ENCODE results near the gene PLPP6. TPM values are rescaled to one million over a fixed set of nuclear protein-coding genes. Genes with fewer than 3 reads are reported as not detected.

PLPP6 gene
- 6.7 TPM for polyA plus RNA-seq (2013, experiment 1 of 2)
- polyA plus RNA-seq (2013, experiment 2 of 2): 7.0 TPM

DNA sequence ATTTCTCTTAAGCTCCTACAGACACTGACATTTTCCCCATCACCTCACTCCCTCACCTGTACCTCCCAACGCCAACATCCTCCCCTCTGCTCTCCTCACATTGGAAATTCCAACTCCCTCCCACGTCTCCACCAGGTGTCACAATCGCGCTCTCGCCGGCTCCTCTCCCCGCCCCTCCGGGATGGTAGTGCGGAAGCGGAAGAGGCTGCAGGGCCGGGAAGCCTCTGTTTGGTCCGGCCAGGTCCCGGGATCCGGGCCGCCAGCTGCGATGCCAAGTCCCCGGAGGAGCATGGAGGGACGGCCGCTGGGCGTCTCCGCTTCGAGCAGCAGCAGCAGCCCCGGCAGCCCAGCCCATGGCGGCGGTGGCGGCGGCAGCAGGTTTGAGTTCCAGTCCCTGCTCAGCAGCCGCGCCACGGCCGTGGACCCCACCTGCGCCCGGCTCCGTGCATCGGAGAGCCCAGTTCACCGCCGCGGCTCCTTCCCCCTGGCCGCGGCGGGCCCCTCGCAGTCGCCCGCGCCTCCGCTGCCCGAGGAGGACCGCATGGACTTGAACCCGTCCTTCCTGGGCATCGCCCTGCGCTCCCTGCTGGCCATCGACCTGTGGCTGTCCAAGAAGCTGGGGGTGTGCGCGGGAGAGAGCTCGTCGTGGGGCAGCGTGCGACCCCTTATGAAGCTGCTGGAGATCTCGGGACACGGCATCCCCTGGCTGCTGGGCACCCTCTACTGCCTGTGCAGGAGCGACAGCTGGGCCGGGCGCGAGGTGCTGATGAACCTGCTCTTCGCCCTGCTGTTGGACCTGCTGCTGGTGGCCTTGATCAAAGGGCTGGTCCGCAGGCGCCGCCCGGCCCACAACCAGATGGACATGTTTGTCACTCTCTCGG lies at the start of gene PLPP6:
TSS of gene PLPP6 (plus strand) at position 187 of the 881 bp plus-strand sequence. CDS start at position 269, 82 bp downstream.
- H3K27me3 ChIP-seq (ENCODE audit: control insufficient read depth in 3 of 3, insufficient read depth in 3 of 3, low read depth in 1 of 3, low read length in 3 of 3): peaks cover 0 to 5% (median 0%) of the 10 kb centered on the region in 3 experiments
- peak within 1 kb of the TSS; percentile 98 for H3K18ac ChIP-seq (ENCODE audit: low read length)
- H2BK5ac ChIP-seq (ENCODE audit: low read length): no peak within 1 kb of the TSS
- peak within 1 kb of the TSS; percentile 99 for H3K9ac ChIP-seq (ENCODE audit: low read depth, low read length, poor library complexity)
- H4K8ac ChIP-seq (ENCODE audit: low read depth, low read length): no peak within 1 kb of the TSS
- peak within 1 kb of the TSS; percentile 72 for H3K14ac ChIP-seq (ENCODE audit: low read length)
- no peaks in the 10 kb centered on the region for H3K36me3 ChIP-seq (replicated peaks in 1 of 2; ENCODE audit: control insufficient read depth in 2 of 2, insufficient read depth in 2 of 2, low read length in 2 of 2)
- DNase-seq (ENCODE audit: low spot score): peak; percentile 63
- peak within 1 kb of the TSS; percentile 93 for H2AFZ ChIP-seq (ENCODE audit: low read length)
- peak within 1 kb of the TSS; percentile 18 for H2BK12ac ChIP-seq (ENCODE audit: low read length)
- no peaks in the 10 kb centered on the region for H3K9me3 ChIP-seq (replicated peaks in 1 of 2; ENCODE audit: control insufficient read depth in 2 of 2, insufficient read depth in 1 of 2, low read depth in 1 of 2, low read length in 2 of 2)
- H2AK5ac ChIP-seq (ENCODE audit: low read depth, low read length): no peak within 1 kb of the TSS
- H3K4me3 ChIP-seq (ENCODE audit: low read length in 2 of 2): peak within 1 kb of the TSS; percentile 62 to 89
- H3K4me1 ChIP-seq (ENCODE audit: control insufficient read depth in 2 of 2, insufficient read depth in 1 of 2, low read depth in 1 of 2, low read length in 2 of 2): peaks cover 5 to 8% of the 10 kb centered on the region in 2 donors
- no peaks in the 10 kb centered on the region for H3K79me1 ChIP-seq (ENCODE audit: low read depth, low read length)
- H3K23ac ChIP-seq (ENCODE audit: low read depth, low read length, poor library complexity): peak within 1 kb of the TSS; percentile 96
- no peak within 1 kb of the TSS for H3K4ac ChIP-seq (ENCODE audit: low read length)
- peak within 1 kb of the TSS; percentile 45 for H2BK15ac ChIP-seq (ENCODE audit: low read length)
- peak within 1 kb of the TSS; percentile 84 for H2BK120ac ChIP-seq (ENCODE audit: low read depth, low read length)
- no CpG with 5 or more reads among the region's 70 CpGs for WGBS, 2 donors (ENCODE audit: extremely low coverage in 2 of 2, insufficient read length in 2 of 2, insufficient replicate concordance in 1 of 2)
- H3K4me2 ChIP-seq (ENCODE audit: insufficient read depth, low read length, poor library complexity, severe bottlenecking): peak within 1 kb of the TSS; percentile 94
- no peak within 1 kb of the TSS for H3K27ac ChIP-seq (replicated peaks; ENCODE audit: low read length)
- peak within 1 kb of the TSS; percentile 87 for H4K91ac ChIP-seq (ENCODE audit: low read depth, low read length, poor library complexity)

DNA sequence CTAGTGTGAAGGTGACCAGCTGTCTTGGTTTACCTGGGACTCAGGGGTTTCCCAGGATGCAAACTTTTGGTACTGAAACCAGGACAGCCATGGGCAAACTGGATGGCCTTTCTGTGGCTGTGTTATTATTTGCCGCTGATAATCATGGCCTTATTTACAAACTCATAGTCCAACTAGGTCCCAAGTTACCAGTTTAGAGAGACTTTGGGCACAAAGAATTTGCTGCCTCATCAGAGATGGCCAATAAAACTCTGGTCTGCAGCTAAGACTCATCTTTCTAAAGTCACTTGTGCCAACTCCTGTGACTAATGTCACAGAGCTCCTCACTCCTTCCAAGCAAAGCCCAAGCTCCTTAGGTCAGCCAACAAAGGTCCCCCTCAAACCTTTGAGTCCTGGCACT lies 47.5 kb upstream of the PLPP6 start:
- H3K9ac ChIP-seq (ENCODE audit: low read depth, low read length, poor library complexity): no peak overlapping the region
- no peak overlapping the region for H2AFZ ChIP-seq (ENCODE audit: low read length)
- no peak overlapping the region for H3K14ac ChIP-seq (ENCODE audit: low read length)
- H3K4me2 ChIP-seq (ENCODE audit: insufficient read depth, low read length, poor library complexity, severe bottlenecking): no peak overlapping the region
- no peak overlapping the region for H4K8ac ChIP-seq (ENCODE audit: low read depth, low read length)
- no peak for DNase-seq (ENCODE audit: low spot score)
- H3K36me3 ChIP-seq (replicated peaks in 1 of 2; ENCODE audit: control insufficient read depth in 2 of 2, insufficient read depth in 2 of 2, low read length in 2 of 2): no peaks in the 10 kb centered on the region
- no peak overlapping the region for H3K27ac ChIP-seq (replicated peaks; ENCODE audit: low read length)
- peaks cover 2 to 4% of the 10 kb centered on the region in 2 donors for H3K4me1 ChIP-seq (ENCODE audit: control insufficient read depth in 2 of 2, insufficient read depth in 1 of 2, low read depth in 1 of 2, low read length in 2 of 2)
- H4K91ac ChIP-seq (ENCODE audit: low read depth, low read length, poor library complexity): no peak overlapping the region
- H2BK12ac ChIP-seq (ENCODE audit: low read length): no peak overlapping the region
- H2AK5ac ChIP-seq (ENCODE audit: low read depth, low read length): no peak overlapping the region
- no peaks in the 10 kb centered on the region for H3K27me3 ChIP-seq (ENCODE audit: control insufficient read depth in 3 of 3, insufficient read depth in 3 of 3, low read depth in 1 of 3, low read length in 3 of 3)
- WGBS, 2 donors (ENCODE audit: extremely low coverage in 2 of 2, insufficient read length in 2 of 2, insufficient replicate concordance in 1 of 2): no CpG with 5 or more reads among the region's 1 CpG
- no peak overlapping the region for H2BK120ac ChIP-seq (ENCODE audit: low read depth, low read length)
- H3K23ac ChIP-seq (ENCODE audit: low read depth, low read length, poor library complexity): no peak overlapping the region
- H3K4ac ChIP-seq (ENCODE audit: low read length): no peak overlapping the region
- no peaks in the 10 kb centered on the region for H3K9me3 ChIP-seq (replicated peaks in 1 of 2; ENCODE audit: control insufficient read depth in 2 of 2, insufficient read depth in 1 of 2, low read depth in 1 of 2, low read length in 2 of 2)
- no peak overlapping the region for H2BK15ac ChIP-seq (ENCODE audit: low read length)
- H3K4me3 ChIP-seq (ENCODE audit: low read length in 2 of 2): no peak overlapping the region
- H2BK5ac ChIP-seq (ENCODE audit: low read length): no peak overlapping the region
- H3K18ac ChIP-seq (ENCODE audit: low read length): peak overlapping the region; percentile 35
- no peaks in the 10 kb centered on the region for H3K79me1 ChIP-seq (ENCODE audit: low read depth, low read length)

DNA sequence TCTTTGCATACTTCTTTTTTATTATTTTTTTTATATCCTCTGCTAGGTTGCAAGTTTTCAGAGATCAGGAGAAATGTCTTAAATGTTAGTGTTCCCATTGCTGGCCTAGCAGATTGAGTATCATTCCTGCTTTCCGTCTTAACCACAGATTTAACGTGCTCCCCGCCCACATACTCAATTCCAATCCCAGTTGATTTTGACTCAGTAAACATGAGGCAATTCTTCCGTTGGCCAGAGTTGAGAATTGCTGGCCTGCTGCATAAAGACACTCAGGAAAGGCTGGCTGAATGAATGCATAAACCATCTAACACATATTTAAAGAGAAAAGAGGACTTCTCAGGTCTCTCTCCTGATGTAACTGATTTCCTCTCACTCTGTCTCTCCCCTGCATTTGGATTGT lies 46.8 kb upstream of the PLPP6 start:
- no peak overlapping the region for H3K27ac ChIP-seq (replicated peaks; ENCODE audit: low read length)
- peaks cover 2 to 4% of the 10 kb centered on the region in 2 donors for H3K4me1 ChIP-seq (ENCODE audit: control insufficient read depth in 2 of 2, insufficient read depth in 1 of 2, low read depth in 1 of 2, low read length in 2 of 2)
- no CpG with 5 or more reads among the region's 4 CpGs for WGBS, 2 donors (ENCODE audit: extremely low coverage in 2 of 2, insufficient read length in 2 of 2, insufficient replicate concordance in 1 of 2)
- H3K14ac ChIP-seq (ENCODE audit: low read length): no peak overlapping the region
- H3K9me3 ChIP-seq (replicated peaks in 1 of 2; ENCODE audit: control insufficient read depth in 2 of 2, insufficient read depth in 1 of 2, low read depth in 1 of 2, low read length in 2 of 2): no peaks in the 10 kb centered on the region
- no peak overlapping the region for H4K91ac ChIP-seq (ENCODE audit: low read depth, low read length, poor library complexity)
- no peak overlapping the region for H2BK120ac ChIP-seq (ENCODE audit: low read depth, low read length)
- no peak overlapping the region for H4K8ac ChIP-seq (ENCODE audit: low read depth, low read length)
- H3K4me2 ChIP-seq (ENCODE audit: insufficient read depth, low read length, poor library complexity, severe bottlenecking): no peak overlapping the region
- no peak overlapping the region for H2BK5ac ChIP-seq (ENCODE audit: low read length)
- no peak overlapping the region for H2AFZ ChIP-seq (ENCODE audit: low read length)
- no peak overlapping the region for H3K18ac ChIP-seq (ENCODE audit: low read length)
- H3K4ac ChIP-seq (ENCODE audit: low read length): no peak overlapping the region
- H3K79me1 ChIP-seq (ENCODE audit: low read depth, low read length): no peaks in the 10 kb centered on the region
- no peak for DNase-seq (ENCODE audit: low spot score)
- no peaks in the 10 kb centered on the region for H3K27me3 ChIP-seq (ENCODE audit: control insufficient read depth in 3 of 3, insufficient read depth in 3 of 3, low read depth in 1 of 3, low read length in 3 of 3)
- H3K23ac ChIP-seq (ENCODE audit: low read depth, low read length, poor library complexity): no peak overlapping the region
- H3K36me3 ChIP-seq (replicated peaks in 1 of 2; ENCODE audit: control insufficient read depth in 2 of 2, insufficient read depth in 2 of 2, low read length in 2 of 2): no peaks in the 10 kb centered on the region
- no peak overlapping the region for H3K4me3 ChIP-seq (ENCODE audit: low read length in 2 of 2)
- H2AK5ac ChIP-seq (ENCODE audit: low read depth, low read length): no peak overlapping the region
- H2BK15ac ChIP-seq (ENCODE audit: low read length): no peak overlapping the region
- H3K9ac ChIP-seq (ENCODE audit: low read depth, low read length, poor library complexity): no peak overlapping the region
- no peak overlapping the region for H2BK12ac ChIP-seq (ENCODE audit: low read length)

DNA sequence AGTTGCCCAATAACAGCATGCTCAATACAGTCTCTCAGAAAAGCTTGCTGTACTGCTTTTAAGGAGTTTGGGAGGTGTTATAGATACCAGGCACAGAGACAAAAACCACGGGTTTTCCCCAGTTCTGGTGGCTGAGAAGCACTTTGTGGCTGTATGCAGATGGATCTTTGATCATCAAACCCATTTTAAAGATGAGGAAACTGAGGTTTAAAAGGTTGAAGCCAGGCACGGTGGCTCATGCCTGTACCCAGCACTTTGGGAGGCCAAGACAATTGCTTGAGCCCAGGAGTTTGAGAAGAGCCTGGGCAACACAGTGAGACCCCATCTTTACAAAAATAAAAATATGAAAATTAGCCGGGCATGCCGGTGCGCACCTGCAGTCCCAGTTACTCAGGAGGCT lies 46.3 kb upstream of the PLPP6 start:
- Histone ChIP-seq H2BK15ac (ENCODE audit: low read length) (no peak overlapping the region), H3K4ac (ENCODE audit: low read length) (no peak overlapping the region), H3K9ac (ENCODE audit: low read depth, low read length, poor library complexity) (no peak overlapping the region), H2BK120ac (ENCODE audit: low read depth, low read length) (no peak overlapping the region), H3K4me1 (ENCODE audit: control insufficient read depth in 2 of 2, insufficient read depth in 1 of 2, low read depth in 1 of 2, low read length in 2 of 2) (peaks cover 2 to 8% of the 10 kb centered on the region in 2 donors), H3K27me3 (ENCODE audit: control insufficient read depth in 3 of 3, insufficient read depth in 3 of 3, low read depth in 1 of 3, low read length in 3 of 3) (no peaks in the 10 kb centered on the region), H3K27ac (replicated peaks; ENCODE audit: low read length) (no peak overlapping the region), H2AK5ac (ENCODE audit: low read depth, low read length) (no peak overlapping the region), H2BK5ac (ENCODE audit: low read length) (no peak overlapping the region), H3K79me1 (ENCODE audit: low read depth, low read length) (no peaks in the 10 kb centered on the region), H3K4me2 (ENCODE audit: insufficient read depth, low read length, poor library complexity, severe bottlenecking) (no peak overlapping the region), H2AFZ (ENCODE audit: low read length) (no peak overlapping the region), H4K91ac (ENCODE audit: low read depth, low read length, poor library complexity) (no peak overlapping the region), H3K4me3 (ENCODE audit: low read length in 2 of 2) (no peak overlapping the region), H2BK12ac (ENCODE audit: low read length) (no peak overlapping the region), H3K23ac (ENCODE audit: low read depth, low read length, poor library complexity) (no peak overlapping the region), H4K8ac (ENCODE audit: low read depth, low read length) (no peak overlapping the region), H3K9me3 (replicated peaks in 1 of 2; ENCODE audit: control insufficient read depth in 2 of 2, insufficient read depth in 1 of 2, low read depth in 1 of 2, low read length in 2 of 2) (no peaks in the 10 kb centered on the region), H3K14ac (ENCODE audit: low read length) (no peak overlapping the region), H3K36me3 (replicated peaks in 1 of 2; ENCODE audit: control insufficient read depth in 2 of 2, insufficient read depth in 2 of 2, low read length in 2 of 2) (no peaks in the 10 kb centered on the region), H3K18ac (ENCODE audit: low read length) (no peak overlapping the region)
- DNase-seq (ENCODE audit: low spot score): no peak
- no CpG with 5 or more reads among the region's 5 CpGs for WGBS, 2 donors (ENCODE audit: extremely low coverage in 2 of 2, insufficient read length in 2 of 2, insufficient replicate concordance in 1 of 2)
